IPS-NIHi11 (cell line): ENCODE results near the gene KMT2D.

ENCODE experiments used
- DNase-seq: peaks from one replicate; pipeline ENCODE4 v3.0.0; 2012; ENCODE audit warnings: mixed read lengths, low spot score

Gene KMT2D

DNA sequence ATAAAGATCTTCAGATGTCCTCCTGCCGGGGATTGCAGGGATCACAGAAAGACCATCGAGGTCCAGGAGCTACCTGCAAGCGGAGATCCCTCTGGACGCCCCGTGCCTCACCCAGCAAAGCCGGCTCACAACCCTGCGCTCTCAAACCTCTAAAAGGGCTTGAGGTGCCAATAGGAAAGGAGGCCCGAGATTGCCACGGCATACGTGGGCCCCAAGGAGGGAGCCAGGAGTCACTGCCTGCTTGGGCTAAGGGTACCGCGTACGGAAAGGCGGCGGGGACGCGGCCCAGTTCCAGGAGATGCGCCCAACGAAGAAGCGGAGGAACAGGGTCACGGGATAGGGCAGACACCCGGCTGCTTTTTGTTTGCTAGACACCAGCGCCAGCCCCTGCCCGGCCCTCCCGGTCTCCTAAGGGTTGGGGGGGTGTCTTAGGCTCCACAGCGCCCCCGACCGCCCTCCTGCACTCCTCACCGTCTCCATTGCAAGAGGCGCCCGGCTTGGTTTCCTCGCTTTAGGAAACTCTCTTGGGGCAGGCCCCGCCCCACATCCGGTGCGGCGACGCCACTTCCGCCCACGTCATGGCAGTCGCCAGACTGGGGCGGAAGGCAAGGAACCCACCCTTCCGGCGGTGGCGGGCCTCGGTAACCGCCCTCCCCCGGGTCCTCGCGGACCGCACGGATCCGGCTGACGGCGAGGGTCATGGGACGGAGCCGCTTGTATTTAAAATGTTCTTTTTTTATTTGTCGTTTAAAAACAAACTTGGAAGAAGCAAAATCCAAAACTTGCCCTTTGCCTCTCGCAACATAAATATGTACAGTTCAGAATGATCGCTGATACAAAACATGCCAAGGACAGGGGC lies 42.1 kb downstream of the KMT2D start, which contains the start of gene PRKAG1:
Gene PRKAG1 (minus strand): TSS at position 516 of the 859 bp plus-strand sequence. CDS start 36 bp downstream, at position 480.
- DNase-seq: peak; percentile 100

DNA sequence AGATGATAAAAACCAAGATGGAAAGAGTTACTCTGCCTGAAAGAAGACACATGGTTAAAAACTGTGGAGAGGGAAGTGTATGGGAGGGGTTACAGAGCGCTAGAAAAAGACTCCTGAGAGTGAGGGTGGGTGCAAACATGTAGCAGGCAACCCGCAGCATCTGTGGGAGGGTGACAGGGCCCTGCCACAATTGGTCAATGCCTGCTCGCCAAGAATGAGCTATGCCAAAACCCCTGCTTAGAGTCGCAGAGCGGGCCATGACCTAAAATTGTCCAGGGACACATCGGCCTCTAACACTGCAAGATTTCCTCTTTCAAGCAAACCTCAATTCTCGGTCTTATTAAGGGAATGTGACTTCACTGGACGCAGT lies 42.7 kb downstream of the KMT2D start:
- no peak for DNase-seq

DNA sequence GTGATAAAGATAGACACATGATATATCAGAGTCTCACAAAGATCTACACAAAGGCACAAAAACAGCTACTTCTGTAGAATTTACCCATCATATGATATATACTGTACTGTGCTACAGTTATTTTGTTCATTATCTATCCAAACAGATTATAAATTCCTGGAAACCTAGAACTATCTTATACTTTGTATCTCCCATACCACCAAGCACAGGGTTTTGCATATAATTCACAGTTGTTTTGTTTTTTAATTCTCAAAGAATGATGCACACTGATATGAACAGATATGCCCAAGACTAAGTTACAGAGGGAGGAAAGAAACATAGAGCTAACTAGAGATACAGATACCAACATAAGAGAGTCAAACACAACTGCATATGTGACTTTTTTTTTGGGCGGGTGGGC lies 45.4 kb downstream of the KMT2D start:
- no peak for DNase-seq

DNA sequence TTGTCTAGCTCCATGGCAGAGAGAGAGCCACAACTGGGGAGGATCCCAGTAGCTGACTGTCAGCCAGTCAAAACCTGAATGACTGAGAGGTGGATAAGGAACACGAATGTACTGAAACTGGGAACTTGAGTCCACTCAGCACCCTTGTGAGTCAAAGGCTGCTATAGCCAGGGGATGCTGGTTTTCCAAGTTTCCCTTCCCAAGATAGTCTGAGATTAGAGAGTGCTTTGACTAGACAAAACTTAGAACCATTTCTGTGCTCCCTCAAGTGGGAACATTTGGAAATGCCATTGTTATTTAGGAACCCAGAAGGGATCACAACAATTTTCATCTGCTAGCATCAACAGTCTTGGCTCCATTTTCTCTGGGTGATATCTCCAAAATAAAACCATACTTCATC lies 46.0 kb downstream of the KMT2D start:
- no peak for DNase-seq

DNA sequence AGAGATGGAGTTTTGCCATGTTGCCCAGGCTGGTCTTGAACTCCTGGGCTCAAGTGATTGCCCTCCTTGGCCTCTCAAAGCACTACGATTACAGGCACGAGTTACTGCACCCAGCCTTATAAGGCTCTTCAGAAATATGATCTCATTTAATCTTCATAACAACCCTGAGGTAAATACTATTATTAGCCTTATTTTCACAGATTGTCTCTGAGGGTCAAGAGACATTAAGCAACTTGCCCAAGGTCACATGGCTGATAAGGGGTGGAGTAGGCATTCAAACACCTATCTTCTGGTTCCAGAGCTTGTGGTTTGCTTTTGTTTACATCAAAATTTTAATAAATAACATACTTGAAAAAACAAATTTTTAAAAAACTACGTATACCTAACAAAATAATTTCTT lies 47.2 kb downstream of the KMT2D start:
- DNase-seq: no peak

DNA sequence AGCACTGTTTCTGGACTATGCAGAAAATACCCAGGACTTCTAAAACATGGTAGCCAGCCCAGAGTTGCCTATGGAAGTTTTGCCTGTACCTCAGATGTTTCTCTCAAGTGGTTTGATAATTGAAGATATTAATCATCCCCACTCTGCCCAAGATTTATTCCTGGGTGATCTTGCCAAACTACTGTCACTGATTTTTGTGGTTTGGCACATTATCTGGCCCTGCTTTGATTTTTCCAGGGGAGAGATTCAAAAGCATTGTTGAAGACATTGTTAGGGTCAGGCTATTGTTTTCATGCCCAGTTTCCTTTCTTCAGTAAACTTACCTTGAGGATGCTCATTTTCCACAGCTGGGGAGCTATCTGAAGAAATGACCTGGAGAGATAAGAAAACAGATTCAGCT lies 47.9 kb downstream of the KMT2D start:
- DNase-seq: no peak
